HG03025 (cell line): ENCODE data around the gene NFE2L3.
"Not testable (repeated sequence)": the region's sequence is repeated elsewhere in the genome, so short reads cannot be mapped to it uniquely, and the experiment has no call there.

Source experiments
- ATAC-seq: cut with Tn5 transposase; IDR thresholded peaks from one replicate; pipeline ENCODE4 v1.9.1; 2021; ENCODE audit warnings: mild to moderate bottlenecking, moderate library complexity; ENCODE audit not compliant: unreplicated experiment, low FRiP score

Gene NFE2L3

DNA sequence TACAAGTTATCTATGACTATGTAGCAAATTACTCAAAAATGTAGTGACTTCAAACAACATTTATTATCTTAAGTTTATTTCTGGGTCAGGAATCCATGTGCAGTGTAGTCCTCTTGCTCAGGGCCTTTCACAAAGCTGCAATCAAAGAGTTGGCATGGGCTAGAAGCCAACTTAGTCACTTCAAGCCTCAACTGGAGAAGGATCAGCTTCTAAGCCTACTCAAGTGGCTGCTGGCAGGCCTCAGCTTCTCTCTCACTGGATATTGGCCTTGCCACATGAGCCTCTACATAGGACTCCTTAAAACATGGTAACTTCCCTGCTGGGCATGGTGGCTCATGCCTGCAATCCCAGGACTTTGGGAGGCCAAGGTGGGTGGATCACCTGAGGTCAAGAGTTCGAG lies 5.0 kb upstream of the NFE2L3 start:
- ATAC-seq: no peak

DNA sequence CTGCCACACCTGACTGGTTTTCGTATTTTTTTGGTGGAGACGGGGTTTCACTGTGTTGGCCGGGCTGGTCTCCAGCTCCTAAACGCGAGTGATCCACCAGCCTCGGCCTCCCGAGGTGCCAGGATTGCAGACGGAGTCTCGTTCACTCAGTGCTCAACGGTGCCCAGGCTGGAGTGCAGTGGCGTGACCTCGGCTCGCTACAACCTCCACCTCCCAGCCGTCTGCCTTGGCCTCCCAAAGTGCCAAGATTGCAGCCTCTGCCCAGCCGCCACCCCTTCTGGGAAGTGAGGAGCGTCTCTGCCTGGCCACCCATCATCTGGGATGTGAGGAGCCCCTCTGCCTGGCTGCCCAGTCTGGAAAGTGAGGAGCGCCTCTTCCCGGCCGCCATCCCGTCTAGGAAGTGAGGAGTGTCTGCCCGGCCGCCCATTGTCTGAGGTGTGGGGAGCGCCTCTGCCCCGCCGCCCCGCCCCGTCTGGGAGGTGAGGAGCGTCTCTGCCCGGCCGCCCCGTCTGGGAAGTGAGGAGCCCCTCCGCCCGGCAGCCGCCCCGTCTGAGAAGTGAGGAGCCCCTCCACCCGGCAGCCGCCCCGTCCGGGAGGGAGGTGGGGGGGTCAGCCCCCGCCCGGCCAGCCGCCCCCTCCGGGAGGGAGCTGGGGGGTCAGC lies 4.2 kb upstream of the NFE2L3 start:
- not testable (repeated sequence) for ATAC-seq

DNA sequence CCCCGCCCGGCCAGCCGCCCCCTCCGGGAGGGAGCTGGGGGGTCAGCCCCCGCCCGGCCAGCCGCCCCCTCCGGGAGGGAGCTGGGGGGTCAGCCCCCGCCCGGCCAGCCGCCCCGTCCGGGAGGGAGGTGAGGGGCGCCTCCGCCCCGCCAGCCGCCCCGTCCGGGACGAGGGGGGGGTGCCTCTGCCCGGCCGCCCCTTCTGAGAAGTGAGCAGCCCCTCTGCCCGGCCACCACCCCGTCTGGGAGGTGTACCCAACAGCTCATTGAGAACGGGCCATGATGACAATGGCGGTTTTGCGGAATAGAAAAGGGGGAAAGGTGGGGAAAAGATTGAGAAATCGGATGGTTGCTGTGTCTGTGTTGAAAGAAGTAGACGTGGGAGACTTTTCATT lies 3.7 kb upstream of the NFE2L3 start:
- not testable (repeated sequence) for ATAC-seq

DNA sequence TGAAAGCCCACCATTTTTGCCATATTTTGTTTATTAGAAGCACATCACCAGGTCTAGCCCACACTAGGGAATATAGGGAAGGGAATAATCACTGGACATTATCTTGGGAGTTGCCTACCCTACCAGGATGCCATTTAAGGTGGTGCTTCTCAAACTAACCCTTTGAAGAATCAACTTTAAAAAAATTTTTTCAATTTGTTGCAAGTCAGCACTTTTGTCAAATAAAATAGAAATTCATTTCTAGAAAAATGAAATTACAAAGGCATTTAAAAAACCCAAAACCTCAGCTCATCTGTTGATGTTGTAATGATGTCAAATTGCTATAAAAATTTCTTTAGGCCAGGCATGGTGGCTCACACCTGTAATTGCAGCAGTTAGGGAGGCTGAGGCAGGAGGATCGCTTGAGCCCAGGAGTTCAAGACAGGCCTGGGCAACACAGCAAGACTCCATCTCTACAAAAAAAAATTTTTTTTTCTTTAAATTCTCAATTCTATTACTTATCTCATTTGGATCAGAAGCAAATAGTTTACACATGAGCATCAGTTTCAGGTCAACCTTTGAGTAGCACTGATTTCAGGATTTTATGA lies 2.5 kb upstream of the NFE2L3 start:
- no peak for ATAC-seq

DNA sequence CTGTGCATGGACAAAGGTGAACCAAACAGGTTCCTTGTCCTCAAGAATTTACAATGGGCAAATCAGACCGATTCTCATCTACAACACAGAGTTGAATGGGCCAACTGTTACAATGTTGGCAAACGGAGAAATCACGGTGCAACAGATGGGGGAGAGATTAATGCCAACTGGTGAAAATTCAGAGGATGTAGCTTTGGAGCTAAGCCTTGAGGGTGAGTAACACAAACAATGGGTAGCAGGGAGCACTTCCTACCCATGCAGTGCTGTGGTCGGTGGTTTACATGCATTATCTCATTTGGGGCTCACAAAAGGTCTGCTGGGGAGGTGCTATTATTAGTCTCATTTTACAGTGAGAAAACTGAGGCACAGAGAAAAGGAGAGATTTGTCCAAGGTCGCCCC lies 902 bp upstream of the NFE2L3 start:
- no peak for ATAC-seq

- no peak for ATAC-seq
Measured at GRCh38 chr7:26151650-26151952, 397 bp upstream of the NFE2L3 start.

- ATAC-seq: peak; percentile 5
Measured at GRCh38 chr7:26152782-26153240, 813 bp downstream of the NFE2L3 start.

DNA sequence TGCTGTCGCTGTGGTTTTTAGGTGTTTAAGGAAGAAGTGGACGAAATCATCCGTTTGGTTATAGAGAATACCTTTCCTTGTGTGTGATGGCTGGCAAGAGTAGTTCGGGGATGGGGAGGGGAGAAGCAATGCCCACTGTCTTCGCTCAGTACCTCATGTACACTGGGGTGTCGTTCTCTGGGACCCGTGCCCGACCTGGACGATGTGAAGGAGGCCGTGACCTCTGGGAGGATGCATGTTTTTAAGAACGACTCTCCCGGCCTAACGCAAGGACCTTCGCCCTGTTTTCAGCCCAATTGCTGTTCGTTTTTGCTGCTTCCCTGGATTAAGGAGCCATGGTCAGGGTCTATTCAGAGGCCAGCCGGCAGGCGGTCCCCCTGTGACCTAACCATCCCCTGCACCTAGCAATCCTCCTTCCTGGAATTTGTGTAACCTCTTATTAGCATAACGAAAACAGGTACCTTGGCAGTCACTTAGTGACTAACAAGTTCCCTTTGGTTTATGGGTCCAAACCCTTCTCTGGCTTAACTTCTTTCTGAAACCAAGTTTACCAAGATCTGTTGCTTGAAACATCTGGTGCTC lies 1.3 kb downstream of the NFE2L3 start:
- ATAC-seq: no peak

GRCh38 chr7:26153823-26154783 lies 2.1 kb downstream of the NFE2L3 start:
- no peak for ATAC-seq

DNA sequence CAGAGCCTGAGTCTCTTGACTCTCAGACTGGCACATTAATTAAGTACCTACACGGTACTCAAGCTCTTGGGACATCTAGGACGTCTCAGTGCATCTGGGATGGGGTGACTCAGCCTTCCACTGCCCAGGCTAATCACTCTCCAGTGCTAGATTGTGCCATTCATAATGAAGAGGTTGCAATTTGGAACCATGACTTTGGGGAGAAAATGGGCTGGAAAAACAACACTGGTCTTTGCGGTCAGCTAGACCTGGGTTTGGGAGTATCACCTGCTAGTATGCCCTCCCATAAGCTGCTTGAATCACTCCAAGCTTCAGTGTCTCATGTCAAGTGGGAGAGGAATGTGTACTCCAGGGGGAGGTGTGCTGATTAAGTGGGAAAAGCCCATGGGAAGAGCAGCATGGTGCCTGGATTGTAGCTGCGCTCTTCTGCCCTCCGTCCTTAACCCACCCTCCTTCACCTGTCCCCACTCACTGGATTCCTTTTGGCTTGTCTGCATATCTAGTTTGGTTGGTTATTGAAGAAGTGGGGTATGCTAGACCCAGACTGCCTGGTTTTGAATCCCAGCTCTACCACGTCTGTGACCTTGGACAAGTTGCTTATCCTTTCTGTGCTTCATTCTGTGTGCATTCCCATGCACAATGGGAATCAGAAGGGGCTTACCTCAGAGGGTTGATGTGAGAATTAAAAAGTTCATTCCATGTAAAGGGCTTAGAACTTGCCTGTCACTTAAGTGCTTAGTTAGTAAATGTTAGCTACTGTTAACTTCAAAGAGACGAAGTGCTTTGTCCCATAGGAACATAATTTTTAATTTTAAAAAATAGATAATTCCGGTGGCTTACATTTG lies 3.8 kb downstream of the NFE2L3 start:
- ATAC-seq: no peak

DNA sequence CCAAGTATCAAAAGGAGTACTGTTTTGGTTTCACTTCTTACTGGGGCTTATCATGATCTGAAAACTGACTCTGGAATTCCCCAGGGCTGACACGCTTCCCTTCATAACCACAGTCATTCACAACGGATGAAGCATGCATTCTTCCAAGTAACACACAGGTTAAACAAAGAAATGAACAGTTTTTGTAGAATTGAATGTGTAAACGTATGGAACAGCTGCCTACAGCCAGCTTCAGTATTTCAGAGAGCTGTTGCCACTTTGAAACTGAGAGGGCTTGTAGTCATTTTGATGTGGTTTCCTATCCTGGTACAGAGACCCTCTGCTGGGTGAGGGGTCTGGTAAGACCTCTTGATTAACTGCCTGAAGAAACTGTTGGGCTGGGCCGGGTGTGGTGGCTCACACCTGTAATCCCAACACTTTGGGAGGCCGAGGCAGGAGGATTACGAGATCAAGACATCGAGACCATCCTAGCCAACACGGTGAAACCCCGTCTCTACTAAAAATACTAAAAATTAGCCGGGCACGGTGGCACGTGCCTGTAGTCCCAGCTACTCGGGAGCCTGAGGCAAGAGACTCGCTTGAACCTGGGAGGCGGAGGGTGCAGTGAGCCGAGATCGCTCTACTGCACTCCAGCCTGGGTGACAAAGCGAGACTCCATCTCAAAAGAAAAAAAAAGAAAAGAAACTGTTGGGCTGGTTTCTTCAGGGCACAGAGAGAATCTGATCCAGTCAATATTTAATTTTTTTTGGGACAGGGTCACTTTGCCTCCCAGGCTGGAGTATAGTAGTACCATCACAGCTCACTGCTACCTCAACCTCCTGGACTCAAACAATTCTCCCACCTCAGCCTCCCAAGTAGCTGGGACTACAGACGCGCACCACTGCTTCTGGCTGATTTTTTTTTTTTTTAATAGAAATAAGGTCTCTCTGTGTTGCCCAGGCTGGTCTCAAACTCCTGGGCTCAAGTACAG lies 4.7 kb downstream of the NFE2L3 start:
- ATAC-seq: no peak

- ATAC-seq: no peak
Measured at GRCh38 chr7:26157520-26158105, 5.6 kb downstream of the NFE2L3 start.

GRCh38 chr7:26159243-26159642 lies 7.2 kb downstream of the NFE2L3 start:
- ATAC-seq: no peak

GRCh38 chr7:26160896-26161295 lies 8.9 kb downstream of the NFE2L3 start:
- no peak for ATAC-seq

GRCh38 chr7:26162431-26162830 lies 10.4 kb downstream of the NFE2L3 start:
- ATAC-seq: no peak

DNA sequence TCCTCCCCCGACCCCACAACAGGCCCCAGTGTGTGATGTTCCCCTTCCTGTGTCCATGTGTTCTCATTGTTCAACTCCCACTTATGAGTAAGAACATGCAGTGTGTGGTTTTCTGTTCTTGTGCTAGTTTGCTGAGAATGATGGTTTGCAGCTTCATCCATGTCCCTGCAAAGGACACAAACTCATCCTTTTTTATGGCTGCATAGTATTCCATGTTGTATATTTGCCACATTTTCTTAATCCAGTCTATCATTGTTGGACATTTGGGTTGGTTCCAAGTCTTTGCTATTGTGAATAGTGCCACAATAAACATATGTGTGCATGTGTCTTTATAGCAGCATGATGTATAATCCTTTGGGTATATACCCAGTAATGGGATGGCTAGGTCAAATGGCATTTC lies 11.8 kb downstream of the NFE2L3 start:
- not testable (repeated sequence) for ATAC-seq

GRCh38 chr7:26165950-26166683 lies 14.1 kb downstream of the NFE2L3 start:
- ATAC-seq: no peak

DNA sequence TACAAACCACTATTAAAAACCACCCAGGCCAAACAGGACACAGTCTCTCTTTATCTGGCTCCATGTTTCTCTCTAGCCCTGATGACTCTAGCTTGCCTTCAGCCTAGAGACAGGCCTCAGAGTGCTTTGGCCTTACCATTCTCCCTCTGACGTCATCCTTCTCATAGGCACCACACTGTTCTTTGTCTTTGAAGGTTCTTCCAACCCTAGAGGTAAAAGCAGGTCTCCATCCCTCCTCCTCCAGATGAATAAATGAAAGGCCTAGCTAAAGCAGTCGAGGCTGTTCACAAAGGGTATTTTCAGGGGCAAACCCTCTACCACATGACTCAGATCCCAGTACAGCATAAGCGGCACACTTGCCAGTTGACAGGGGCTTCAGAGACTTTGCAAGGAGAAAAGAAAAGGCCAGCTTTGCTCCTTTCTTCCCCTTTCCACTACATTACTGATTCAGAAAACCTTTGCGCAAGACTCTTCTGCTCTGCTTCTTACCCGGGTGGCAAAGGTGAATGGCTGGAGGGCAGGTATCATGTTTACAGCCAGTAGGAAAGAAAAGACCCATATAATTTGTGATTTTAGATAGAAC lies 14.8 kb downstream of the NFE2L3 start:
- no peak for ATAC-seq
